H1 (cell line): ENCODE measurements around the gene COPS7A. TPM values are rescaled to one million over a fixed set of nuclear protein-coding genes. Genes with fewer than 3 reads are reported as not detected.

Source experiments
- CTCF ChIA-PET: fragments of 300-600 bp; sonication (Branson Sonifier 250); formaldehyde crosslinking; loops from one replicate; lab custom pipeline; 2021; ENCODE audit not compliant: partially characterized antibody; lab: Charles Lee
- POLR2A ChIA-PET: fragments of 300-600 bp; sonication (Branson Sonifier 250); formaldehyde crosslinking; loops from one replicate; lab custom pipeline; 2021; ENCODE audit warnings: inconsistent platforms; ENCODE audit not compliant: partially characterized antibody; lab: Charles Lee
- DNase-seq, 2 experiments: peaks; one replicate each; pipeline versions ENCODE4 v3.0.0 to v3.0.0-alpha.2; 2010 to 2022; ENCODE audit warnings: low spot score in 2 of 2, low read depth in 1 of 2, mixed read lengths in 1 of 2
- FAIRE-seq: peaks from 2 replicates; lab custom pipeline; 2011; peaks lifted over from hg19 to GRCh38; lab: Jason Lieb, UNC
- H2AFZ ChIP-seq: 2 replicates; pipeline ENCODE4 v1.8.1; 2012; ENCODE audit warnings: low read length, inconsistent platforms
- H2AK5ac ChIP-seq: 2 replicates; pipeline ENCODE4 v1.6.1; 2013; ENCODE audit warnings: low read depth, low read length
- H2BK120ac ChIP-seq: replicated peaks from 2 replicates; pipeline ENCODE3; 2013; ENCODE audit warnings: low read depth, low read length, inconsistent platforms
- H2BK12ac ChIP-seq: 2 replicates; pipeline ENCODE4 v1.6.1; 2013; ENCODE audit warnings: low read depth, low read length
- H2BK15ac ChIP-seq: 2 replicates; pipeline ENCODE4 v1.6.1; 2013; ENCODE audit warnings: low read length
- H2BK20ac ChIP-seq: 2 replicates; pipeline ENCODE4 v1.6.1; 2013; ENCODE audit warnings: low read length
- H2BK5ac ChIP-seq: 2 replicates; pipeline ENCODE4 v1.6.1; 2013; ENCODE audit warnings: low read depth, low read length
- H3K14ac ChIP-seq: 2 replicates; pipeline ENCODE4 v1.6.1; 2013; ENCODE audit warnings: inconsistent platforms; ENCODE audit not compliant: insufficient read length
- H3K18ac ChIP-seq: 2 replicates; pipeline ENCODE4 v1.6.1; 2013; ENCODE audit warnings: low read length; ENCODE audit errors: extremely low read depth
- H3K23ac ChIP-seq: 2 replicates; pipeline ENCODE4 v1.6.1; 2013; ENCODE audit warnings: inconsistent platforms; ENCODE audit not compliant: insufficient read length
- H3K23me2 ChIP-seq: 2 replicates; pipeline ENCODE4 v1.6.1; 2013; ENCODE audit warnings: low read depth, low read length
- H3K27ac ChIP-seq: 2 replicates; pipeline ENCODE4 v1.6.1; 2011; ENCODE audit warnings: low read depth, low read length, inconsistent platforms
- H3K27me3 ChIP-seq, 4 experiments: replicated peaks in 1 of 4; 1 replicate in 1 of 4; 2 replicates in 3 of 4; pipeline versions ENCODE4 v1.6.1 to v1.8.1; 2011 to 2013; ENCODE audit warnings: low read length in 3 of 4, mild to moderate bottlenecking in 3 of 4, inconsistent platforms in 2 of 4, mixed read lengths in 2 of 4, moderate library complexity in 1 of 4; ENCODE audit not compliant: control insufficient read depth in 3 of 4, insufficient read depth in 3 of 4; ENCODE audit errors: extremely low read depth in 1 of 4
- H3K36me3 ChIP-seq, 4 experiments: 2 replicates each; pipeline versions ENCODE4 v1.6.1 to v1.8.1; 2011 to 2013; ENCODE audit warnings: mild to moderate bottlenecking in 4 of 4, low read length in 3 of 4, moderate library complexity in 2 of 4, control low read depth in 1 of 4, inconsistent platforms in 1 of 4; ENCODE audit not compliant: insufficient read depth in 4 of 4, control insufficient read depth in 2 of 4
- H3K4ac ChIP-seq: replicated peaks from 2 replicates; pipeline ENCODE3; 2013; ENCODE audit warnings: low read length, low read depth, mixed read lengths, inconsistent platforms; ENCODE audit not compliant: insufficient read length
- H3K4me1 ChIP-seq, 4 experiments: replicated peaks in 1 of 4; 1 replicate in 1 of 4; 2 replicates in 3 of 4; pipeline versions ENCODE4 v1.6.1 to v1.8.1; 2011 to 2013; ENCODE audit warnings: low read length in 3 of 4, inconsistent platforms in 2 of 4, mixed read lengths in 1 of 4; ENCODE audit not compliant: insufficient read depth in 4 of 4, control insufficient read depth in 3 of 4
- H3K4me2 ChIP-seq, 2 experiments: 2 replicates each; pipeline versions ENCODE4 v1.6.1 to v1.8.1; 2011 to 2013; ENCODE audit warnings: low read depth in 2 of 2, low read length in 2 of 2, control low read depth in 1 of 2, inconsistent platforms in 1 of 2, mild to moderate bottlenecking in 1 of 2; ENCODE audit not compliant: insufficient read depth in 1 of 2
- H3K4me3 ChIP-seq, 4 experiments: fragments of 200-600, 300-600 bp in 1 of 4; sonication (generic), shearing (Covaris generic), sonication (Bioruptor Twin) in 1 of 4; 2 replicates each; pipeline versions ENCODE4 v1.5.1 to v1.8.1; 2011 to 2016; ENCODE audit warnings: low read length in 4 of 4, low read depth in 3 of 4, control low read depth in 2 of 4, inconsistent platforms in 2 of 4, mild to moderate bottlenecking in 2 of 4, mixed read lengths in 1 of 4, moderate library complexity in 1 of 4; ENCODE audit not compliant: insufficient read depth in 2 of 4; ENCODE audit errors: extremely low read depth in 1 of 4
- H3K56ac ChIP-seq: replicated peaks from 2 replicates; pipeline ENCODE3; 2013; ENCODE audit warnings: low read depth, mild to moderate bottlenecking, mixed read lengths, low read length, inconsistent platforms; ENCODE audit not compliant: insufficient read length
- H3K79me1 ChIP-seq: 2 replicates; pipeline ENCODE4 v1.6.1; 2013; ENCODE audit warnings: low read depth, low read length, control low read depth
- H3K79me2 ChIP-seq, 2 experiments: 2 replicates each; pipeline versions ENCODE4 v1.6.1 to v1.8.1; 2012 to 2013; ENCODE audit warnings: low read length in 2 of 2, mild to moderate bottlenecking in 2 of 2, inconsistent platforms in 1 of 2; ENCODE audit not compliant: insufficient read depth in 2 of 2, control insufficient read depth in 1 of 2
- H3K9ac ChIP-seq, 4 experiments: replicated peaks in 1 of 4; 1 replicate in 1 of 4; 2 replicates in 3 of 4; pipeline versions ENCODE4 v1.6.1 to v1.8.1; 2011 to 2013; ENCODE audit warnings: low read depth in 3 of 4, low read length in 3 of 4, control low read depth in 2 of 4, mild to moderate bottlenecking in 2 of 4, moderate library complexity in 2 of 4, inconsistent platforms in 1 of 4; ENCODE audit errors: extremely low read depth in 1 of 4
- H3K9me3 ChIP-seq, 2 experiments: 2 replicates each; pipeline versions ENCODE4 v1.6.1 to v1.8.1; 2012 to 2013; ENCODE audit warnings: mild to moderate bottlenecking in 2 of 2, moderate library complexity in 2 of 2, control low read depth in 1 of 2, inconsistent platforms in 1 of 2, low read depth in 1 of 2, low read length in 1 of 2, mixed read lengths in 1 of 2; ENCODE audit not compliant: insufficient read depth in 2 of 2
- H4K20me1 ChIP-seq, 2 experiments: replicated peaks in 1 of 2; 2 replicates each; pipeline versions ENCODE3 to v1.8.1; 2011 to 2013; ENCODE audit warnings: inconsistent platforms in 2 of 2, low read length in 2 of 2, mild to moderate bottlenecking in 1 of 2; ENCODE audit not compliant: insufficient read depth in 2 of 2, control insufficient read depth in 1 of 2
- H4K5ac ChIP-seq: 2 replicates; pipeline ENCODE4 v1.6.1; 2013; ENCODE audit warnings: low read length, low read depth, mixed read lengths, inconsistent platforms; ENCODE audit not compliant: insufficient read length
- H4K8ac ChIP-seq: 2 replicates; pipeline ENCODE4 v1.8.0; 2013; ENCODE audit warnings: mild to moderate bottlenecking, moderate library complexity, low read length, inconsistent platforms; ENCODE audit not compliant: insufficient read depth; ENCODE audit errors: extremely low read depth
- H4K91ac ChIP-seq: replicated peaks from 2 replicates; pipeline ENCODE3; 2013; ENCODE audit warnings: low read length, mixed read lengths, inconsistent platforms; ENCODE audit not compliant: insufficient read length
- ASH2L ChIP-seq: fragments of 200-600, 300-600 bp; sonication (generic); IDR thresholded peaks from one replicate; pipeline ENCODE4 v1.7.1; 2017; ENCODE audit warnings: low read length
- CREB1 ChIP-seq: IDR thresholded peaks from 2 replicates; pipeline ENCODE4 v1.6.1; 2012; ENCODE audit warnings: inconsistent platforms
- E2F6 ChIP-seq: IDR thresholded peaks from 2 replicates; pipeline ENCODE4 v1.6.1; 2012; ENCODE audit warnings: inconsistent platforms
- EP300 ChIP-seq, 2 experiments: IDR thresholded peaks; 1 replicate in 1 of 2; 2 replicates in 1 of 2; pipeline ENCODE4 v1.6.1; 2011 to 2012; ENCODE audit warnings: low read depth in 2 of 2, low read length in 2 of 2, mild to moderate bottlenecking in 2 of 2, borderline replicate concordance in 1 of 2, inconsistent platforms in 1 of 2, moderate library complexity in 1 of 2
- EZH2 ChIP-seq: fragments of 200-600 bp; sonication (generic); IDR thresholded peaks from 2 replicates; pipeline ENCODE4 v1.7.1; 2012; ENCODE audit warnings: low read depth, mild to moderate bottlenecking, moderate library complexity, low read length, inconsistent platforms; ENCODE audit not compliant: severe bottlenecking
- GABPA ChIP-seq: IDR thresholded peaks from 2 replicates; pipeline ENCODE4 v1.6.1; 2011; ENCODE audit warnings: mild to moderate bottlenecking, low read length, moderate library complexity, borderline replicate concordance; ENCODE audit not compliant: insufficient read depth
- JUN ChIP-seq: IDR thresholded peaks from 2 replicates; pipeline ENCODE4 v1.6.1; 2011; ENCODE audit warnings: low read depth, mild to moderate bottlenecking, improper control_type of control experiment, low read length
- MAFK ChIP-seq: IDR thresholded peaks from 2 replicates; pipeline ENCODE4 v1.6.1; 2012; ENCODE audit warnings: low read depth, mild to moderate bottlenecking, improper control_type of control experiment, low read length
- POLR2AphosphoS5 ChIP-seq: IDR thresholded peaks from 2 replicates; pipeline ENCODE4 v1.6.1; 2011; ENCODE audit warnings: low read depth, low read length
- RNF2 ChIP-seq: fragments of 200-900, 300-1000 bp; sonication (generic); IDR thresholded peaks from 2 replicates; pipeline ENCODE4 v1.7.1; 2016; ENCODE audit warnings: borderline replicate concordance, low read depth, mild to moderate bottlenecking, antibody characterized with exemption, low read length; ENCODE audit not compliant: poor library complexity, severe bottlenecking; ENCODE audit errors: missing control alignments
- ZNF274 ChIP-seq: IDR thresholded peaks from 2 replicates; pipeline ENCODE4 v1.7.0; 2012; ENCODE audit warnings: low read length, borderline replicate concordance; ENCODE audit errors: extremely low read depth
- WGBS, 2 experiments: shearing (Covaris generic) in 1 of 2; methylation state at CpG; one replicate each; pipeline versions ENCODE4 v1.1.6 to v1.1.7; 2013 to 2015; ENCODE audit warnings: low lambda C conversion rate in 2 of 2, mixed read lengths in 2 of 2, inconsistent platforms in 1 of 2, low coverage in 1 of 2, missing lambda C conversion rate in 1 of 2; ENCODE audit not compliant: insufficient replicate concordance in 2 of 2, insufficient coverage in 1 of 2, insufficient read length in 1 of 2; ENCODE audit errors: extremely low coverage in 1 of 2, missing lambda C conversion rate in 1 of 2; 5-methylcytosine and 5-hydroxymethylcytosine counted together
- polyA plus RNA-seq, 7 experiments: library from polyadenylated mRNA; depleted of rRNA in 3 of 7; stranded (reverse) in 5 of 7; unstranded in 2 of 7; fragments of >200 nt in 5 of 7; fragments of 200-250 nt in 2 of 7; gene quantifications; 1 replicate in 5 of 7; 2 replicates in 1 of 7; 4 replicates in 1 of 7; pipeline versions ENCODE4 v1.2.1 to v1.2.3, GENCODE V29; 2011 to 2013; ENCODE audit warnings: missing spikeins in 2 of 7, mixed read lengths in 2 of 7
- total RNA-seq: library from RNA; stranded (reverse); fragmentation: NEBNext Ultra II Directional; extraction: Animal tissue kit (Norgen Biotek cat#: 25700); gene quantifications from 2 replicates; pipeline ENCODE4 v1.2.1, GENCODE V29; 2021

COPS7A gene
- total and polyA plus RNA-seq, 2 of the 8 experiments (the other 6 are each of a cell fraction or from before 2014, with no cell fraction given) = 44.5 to 95.9 TPM

GRCh38 chr12:6779708-6780432 is 56.0 kb downstream of the COPS7A start:
- no peak overlapping the region for H3K9ac ChIP-seq
- no peaks in the 10 kb centered on the region for H3K79me1 ChIP-seq
- peaks cover 0 to 13% (median 8%) of the 10 kb centered on the region in 4 experiments; a peak in 5 of 7 replicates for H3K27me3 ChIP-seq
- no peak for DNase-seq
- no peak overlapping the region for H3K4ac ChIP-seq
- H2AFZ ChIP-seq = no peak overlapping the region
- no peak overlapping the region for H3K23ac ChIP-seq
- ChIA-PET POLR2A (interaction anchor here (0.9 to 10.4 kb wide), 8 partner anchors 12 to 91 kb away, joined by 3 to 97 read pairs (median 5); partner anchors contain the start of genes GPR162, MLF2, PTMS and TPI1), CTCF (interaction anchor here (0.7 to 29.6 kb wide), 15 partner anchors 11 to 149 kb away, joined by 3 to 532 read pairs (median 3); partner anchors contain the start of genes GNB3, GPR162, LAG3 and MLF2)
- H4K91ac ChIP-seq = peak overlapping the region; percentile 81
- H3K4me1 ChIP-seq = peaks cover 5 to 18% (median 10%) of the 10 kb centered on the region in 4 experiments
- H4K20me1 ChIP-seq = no peaks in the 10 kb centered on the region
- WGBS, 2 experiments = 87% methylated on average over 5 of the region's 6 CpGs; no CpG with 5 or more reads in 1 of the 2 experiments
- no peak overlapping the region; a peak in 1 of 4 replicates for H3K4me2 ChIP-seq
- no peak overlapping the region for H4K8ac ChIP-seq
- no peak overlapping the region for H2BK5ac ChIP-seq
- H2AK5ac ChIP-seq = 0 out of 2 replicates have a peak overlapping the region, but pooled peaks have one; percentile 26
- no peaks in the 10 kb centered on the region for H3K79me2 ChIP-seq
- H3K27ac ChIP-seq = no peak overlapping the region
- peaks cover 10% of the 10 kb centered on the region for H3K23me2 ChIP-seq
- no peak overlapping the region for H4K5ac ChIP-seq
- FAIRE-seq = no peak
- H3K9me3 ChIP-seq = no peaks in the 10 kb centered on the region
- no peak overlapping the region for H3K18ac ChIP-seq
- H3K36me3 ChIP-seq = no peaks in the 10 kb centered on the region
- no peak overlapping the region for H3K56ac ChIP-seq
- no peak overlapping the region for H3K14ac ChIP-seq
- H2BK15ac ChIP-seq = peak overlapping the region; percentile 83
- H3K4me3 ChIP-seq = no peak overlapping the region
- peak overlapping the region; percentile 94 for H2BK20ac ChIP-seq
- H2BK12ac ChIP-seq = peak overlapping the region; percentile 68
- no peak overlapping the region for H2BK120ac ChIP-seq
- TF ChIP-seq MAFK (no peak), RNF2 (no peak), JUN (no peak), POLR2AphosphoS5 (no peak), EZH2 (no peak), ZNF274 (no peak), GABPA (no peak), EP300 (IDR thresholded peaks at IDR 0.05; ENCODE audit: borderline replicate concordance in 1 of 2, low read depth in 2 of 2, low read length in 2 of 2) (no peak), E2F6 (no peak), ASH2L (no peak), CREB1 (no peak)
